G401 (cell line): ENCODE measurements around the gene TP73. TPM values are rescaled to one million over a fixed set of nuclear protein-coding genes. Genes with fewer than 3 reads are reported as not detected.
A peak's percentile ranks its signal among the peaks of the same experiment; 100 is the strongest.

ENCODE experiments used
- DNase-seq: peaks from one replicate; pipeline ENCODE4 v3.0.0-alpha.2; 2015; ENCODE audit warnings: low spot score
- in situ Hi-C: cut with HindIII; loops from 2 replicates; pipeline ENCODE4 v1.10.0; 2016; ENCODE audit warnings: low sequenced_read_pairs, mixed read lengths
- total RNA-seq: library from RNA; depleted of rRNA; stranded (reverse); fragments of >200 nt; shearing (Covaris generic); gene quantifications from 2 replicates; pipeline ENCODE4 v1.2.3, GENCODE V29; 2014

TP73 gene
- total RNA-seq, 1 experiment from 2014 or later: 2.4 TPM

DNA sequence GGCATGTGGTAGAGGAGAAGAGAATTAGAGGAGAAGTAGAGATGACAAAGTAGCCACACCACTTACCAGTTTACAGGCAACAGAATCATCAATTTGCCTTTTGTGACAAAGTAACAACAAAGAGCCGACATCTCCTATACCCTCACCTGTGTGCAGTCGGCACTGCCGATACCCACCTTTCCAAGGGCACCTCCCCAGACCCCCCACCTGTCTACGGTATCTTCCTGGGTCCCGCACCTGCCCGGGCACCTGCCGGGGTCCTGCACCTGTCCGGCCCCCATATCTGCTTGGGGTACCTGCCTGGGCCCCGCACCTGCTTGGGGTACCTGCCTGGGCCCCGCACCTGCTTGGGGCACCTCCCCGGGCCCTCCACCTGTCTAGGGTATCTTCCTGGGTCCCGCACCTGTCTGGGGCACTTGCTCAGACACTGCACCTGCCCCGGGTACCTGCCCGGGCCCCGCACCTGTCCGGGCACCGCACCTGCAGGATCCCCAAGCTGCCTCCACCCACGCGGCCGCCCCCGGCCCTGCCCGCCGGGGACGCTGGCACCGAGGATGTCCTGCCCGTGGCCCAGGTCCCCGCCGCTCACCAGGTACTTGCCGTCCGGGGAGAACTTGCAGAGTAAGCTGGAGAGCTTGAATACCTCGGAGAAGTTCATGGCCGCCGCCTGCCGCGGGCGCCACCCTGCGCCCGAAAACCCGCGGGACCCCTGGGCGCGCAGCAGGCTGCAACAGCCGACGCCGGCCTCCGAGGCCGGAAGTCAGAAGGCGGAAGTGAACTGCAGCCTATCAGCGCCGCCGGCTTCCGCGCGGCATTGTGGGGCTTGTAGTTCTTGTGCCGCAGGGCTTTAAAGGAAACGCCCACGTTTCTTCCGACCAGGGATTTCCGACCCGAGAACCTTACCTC lies 2.7 kb upstream of the TP73 start, which contains the start of gene WRAP73:
Gene WRAP73, minus strand, starts transcription at position 762 of the 906 bp plus-strand sequence. Its CDS starts 104 bp downstream, at position 658.
- in situ Hi-C loops: loop anchor here (10.0 kb wide), 1 partner anchor 95 kb away; no protein-coding TSS in a partner anchor
- DNase-seq: peak; percentile 91

DNA sequence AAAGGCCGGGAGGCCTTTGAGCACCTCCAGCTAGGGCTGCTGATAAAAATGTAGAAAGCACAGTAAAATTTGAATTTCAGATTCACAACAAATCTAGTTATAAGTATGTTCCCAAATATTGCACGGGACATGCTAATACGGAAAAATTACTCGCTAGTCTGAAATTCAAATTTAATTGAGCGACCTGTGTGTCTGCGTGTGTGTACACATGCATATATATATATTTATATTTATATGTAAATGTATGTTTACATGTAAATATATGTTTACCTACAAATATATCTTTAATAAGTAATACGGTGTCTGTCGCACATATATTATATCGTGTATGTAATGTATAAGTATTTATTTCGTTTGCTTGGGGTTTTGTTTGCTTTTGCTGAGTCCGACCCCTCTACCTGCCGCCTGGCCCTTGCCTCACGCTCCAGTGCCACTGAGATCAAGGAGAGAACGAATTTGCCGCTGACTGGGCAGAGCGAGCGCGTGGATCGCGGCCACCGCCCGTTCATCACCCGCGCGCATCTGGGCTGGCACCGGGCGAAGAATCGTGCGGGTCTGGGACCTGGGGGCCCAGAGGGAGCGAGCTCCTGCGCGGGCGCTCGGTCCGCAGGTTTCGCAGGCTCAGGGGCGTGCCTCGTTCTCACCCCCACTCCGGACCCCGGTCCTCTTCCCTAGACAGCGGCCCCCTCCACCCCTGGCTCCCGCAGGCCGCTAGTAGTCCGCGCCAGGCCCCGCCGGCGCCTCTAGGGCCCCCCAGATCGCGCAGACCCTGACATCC lies 1.9 kb upstream of the TP73 start:
- in situ Hi-C loops: no loop called here

DNA sequence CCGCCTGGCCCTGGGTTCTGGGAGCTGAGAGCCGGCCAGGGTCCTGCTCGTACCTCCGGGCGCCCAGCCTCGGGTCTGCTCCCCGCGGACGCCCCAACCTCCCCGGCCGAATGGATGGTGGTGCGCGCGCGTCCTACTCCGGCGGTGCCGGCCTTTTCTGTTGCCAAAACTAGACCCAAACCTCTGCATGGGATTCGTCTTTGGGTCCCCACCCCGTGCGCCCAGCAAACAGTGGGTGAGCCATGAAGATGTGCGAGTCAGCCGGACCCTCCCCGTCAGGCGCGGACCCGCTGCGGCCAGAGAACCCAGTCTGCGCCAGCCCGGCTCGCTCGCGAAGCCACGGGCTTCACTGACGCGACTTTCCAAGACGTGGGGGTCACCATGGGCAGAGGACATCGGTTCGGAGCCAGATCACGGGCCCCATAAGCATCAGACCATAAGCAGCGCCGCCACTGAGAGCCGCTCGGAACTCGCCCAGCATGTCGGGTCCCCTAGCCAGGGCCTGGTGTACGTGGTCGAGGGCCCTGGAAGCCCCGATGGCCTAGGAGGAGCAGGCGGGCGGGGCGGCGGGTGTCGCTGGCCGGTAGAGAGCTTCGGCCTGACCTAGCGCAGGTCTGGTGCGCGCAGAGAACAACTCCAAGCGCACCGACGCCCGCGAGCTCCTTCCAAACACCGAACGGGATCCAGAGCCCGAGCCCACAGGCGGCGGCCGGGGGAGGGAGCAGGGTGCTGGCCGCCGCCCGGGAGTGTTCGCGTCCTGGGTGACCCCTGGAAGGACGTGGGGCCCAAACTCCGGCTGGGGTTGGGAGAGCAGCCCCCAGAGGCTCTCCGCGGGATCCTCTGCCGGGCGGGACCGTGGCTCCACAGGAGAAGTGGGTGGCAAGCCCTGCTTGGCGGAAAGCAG lies 1.0 kb upstream of the TP73 start:
- DNase-seq: peak; percentile 19
- in situ Hi-C loops: no loop called here

More for the DNA sequence above, 1.9 kb upstream of the TP73 start:
- no peak for DNase-seq

DNA sequence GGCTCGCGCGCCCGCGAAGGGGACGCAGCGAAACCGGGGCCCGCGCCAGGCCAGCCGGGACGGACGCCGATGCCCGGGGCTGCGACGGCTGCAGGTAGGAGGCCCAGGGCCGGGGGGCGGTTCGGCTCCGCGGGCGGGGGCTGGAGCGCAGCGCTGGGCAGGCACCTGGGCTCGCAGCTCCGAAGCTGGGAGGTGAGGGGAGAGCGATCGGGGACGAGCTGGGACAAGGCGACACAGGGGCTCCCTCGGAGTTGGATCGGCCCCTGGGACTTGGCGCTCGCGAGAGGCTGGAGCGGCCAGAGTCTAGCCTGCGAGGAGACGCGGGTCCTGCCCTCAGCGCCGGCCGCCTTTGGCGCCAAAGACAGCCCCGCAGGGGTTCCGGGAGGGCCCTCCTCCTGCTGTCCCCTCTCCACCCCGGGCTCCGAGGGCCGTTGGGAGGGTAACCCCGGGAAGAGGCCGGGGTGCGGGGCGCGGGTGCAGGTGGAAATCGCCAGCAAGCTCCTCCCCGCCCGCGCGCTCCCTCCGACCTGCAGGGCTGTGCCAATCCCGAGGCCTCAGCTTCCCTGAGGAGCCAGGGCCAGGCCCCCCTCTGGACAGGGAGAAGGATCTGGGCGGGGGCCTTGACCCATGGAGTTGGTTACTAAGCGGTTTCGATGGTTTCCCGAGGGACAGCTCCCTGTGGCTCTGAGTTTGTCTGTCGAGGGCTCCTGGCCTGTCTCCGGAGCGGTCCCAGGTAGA lies 401 bp downstream of the TP73 start:
- in situ Hi-C loops: no loop called here
- DNase-seq: peak; percentile 44

DNA sequence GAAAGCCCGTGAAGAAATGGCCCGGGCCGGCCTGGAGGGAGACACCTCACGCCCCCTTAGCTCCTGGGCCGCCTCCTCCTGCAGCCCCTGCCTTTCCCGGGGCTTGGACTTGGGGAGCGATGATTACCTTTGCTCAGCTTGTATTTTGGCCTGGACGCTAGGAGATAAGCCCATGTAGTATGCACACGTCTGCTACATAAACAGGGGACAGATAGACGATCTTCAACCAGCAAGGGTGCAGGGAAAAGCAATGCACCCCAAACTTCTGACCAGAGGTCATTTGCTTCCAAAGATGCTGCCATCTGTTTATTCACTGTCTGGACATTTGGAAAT lies 936 bp downstream of the TP73 start:
- peak; percentile 35 for DNase-seq
- in situ Hi-C loops: no loop called here

DNA sequence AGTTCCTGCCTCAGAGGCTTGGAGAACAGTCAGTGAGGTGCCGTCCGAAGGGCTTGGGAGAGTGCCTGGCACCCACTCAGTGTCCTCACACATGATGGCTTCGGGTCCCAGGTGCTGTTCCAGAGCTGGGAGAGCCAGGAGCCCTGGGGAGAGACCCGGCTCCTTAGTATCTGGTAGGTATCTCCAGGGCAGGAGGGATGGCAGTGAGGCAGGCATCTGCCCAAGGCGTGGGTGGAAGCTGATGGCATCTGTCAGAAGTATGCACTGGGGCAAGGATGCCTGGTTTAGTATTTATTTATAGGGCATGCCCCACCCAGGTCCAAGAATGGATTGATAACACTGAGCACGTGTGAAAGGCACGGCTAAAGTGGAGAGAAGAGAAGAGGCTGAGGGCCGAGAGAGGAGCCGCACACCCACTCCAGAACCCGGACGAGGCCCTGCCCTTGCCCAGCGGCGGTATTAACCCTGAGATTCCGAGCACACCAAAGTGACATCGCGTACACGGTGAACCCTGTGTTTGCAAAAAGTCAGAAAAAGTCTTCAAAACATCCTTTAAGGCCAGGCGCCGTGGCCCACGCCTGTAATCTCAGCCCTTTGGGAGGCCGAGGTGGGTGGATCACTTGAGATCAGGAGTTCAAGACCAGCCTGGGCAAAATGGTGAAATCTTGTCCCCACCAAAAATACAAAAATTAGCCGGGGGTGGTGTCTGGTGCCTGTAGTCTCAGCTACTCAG lies 2.4 kb downstream of the TP73 start:
- in situ Hi-C loops: no loop called here
- DNase-seq: no peak

DNA sequence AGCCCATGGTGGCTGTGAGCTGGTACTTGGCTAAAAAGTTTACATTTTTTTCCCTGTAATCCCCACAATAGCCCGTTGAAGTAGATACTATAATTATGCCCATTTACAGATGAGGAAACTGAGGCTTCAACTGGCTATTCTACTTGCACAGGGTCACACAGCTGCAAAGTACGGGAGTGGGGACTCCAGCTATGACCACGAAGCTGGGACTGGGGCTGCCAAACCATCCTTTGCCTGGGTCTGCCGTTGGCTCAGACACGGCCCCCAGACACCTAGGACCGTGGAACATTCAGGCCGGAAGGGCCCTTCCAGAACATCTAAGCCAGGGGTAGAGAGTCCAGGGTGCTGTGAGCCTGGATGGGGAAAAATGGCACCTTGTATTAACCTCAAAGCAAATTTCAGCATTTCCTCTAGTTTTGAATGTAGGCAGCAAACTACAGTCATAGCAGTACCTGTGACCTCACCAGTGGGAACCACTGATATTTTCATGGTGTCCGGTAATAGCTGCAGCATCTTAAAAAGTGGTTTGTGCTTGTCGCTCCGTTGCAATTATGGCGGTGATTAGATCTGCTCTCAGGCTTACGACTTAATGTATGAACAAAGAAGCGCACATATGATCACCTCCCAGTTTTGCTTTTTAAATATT lies 4.3 kb downstream of the TP73 start:
- DNase-seq: no peak
- in situ Hi-C loops: no loop called here

DNA sequence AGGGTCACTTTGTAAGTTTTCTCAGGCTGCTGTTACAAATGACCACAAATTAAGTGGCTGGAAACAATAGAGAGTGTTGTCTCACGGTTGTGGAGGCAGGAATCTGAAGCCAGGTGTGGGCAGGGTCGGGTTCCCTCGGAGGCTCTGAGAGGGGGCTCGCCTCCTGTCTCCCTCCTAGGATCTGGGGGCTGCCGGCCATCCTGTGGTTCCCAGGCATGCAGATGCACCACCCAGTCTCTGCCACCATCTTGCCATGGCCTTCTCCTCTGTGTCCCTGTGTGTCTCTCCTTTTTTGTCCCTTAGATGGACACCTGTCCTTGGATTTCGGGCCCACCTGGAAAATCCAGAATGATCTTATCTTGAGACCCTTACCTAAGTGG lies 4.8 kb downstream of the TP73 start:
- DNase-seq: no peak

DNA sequence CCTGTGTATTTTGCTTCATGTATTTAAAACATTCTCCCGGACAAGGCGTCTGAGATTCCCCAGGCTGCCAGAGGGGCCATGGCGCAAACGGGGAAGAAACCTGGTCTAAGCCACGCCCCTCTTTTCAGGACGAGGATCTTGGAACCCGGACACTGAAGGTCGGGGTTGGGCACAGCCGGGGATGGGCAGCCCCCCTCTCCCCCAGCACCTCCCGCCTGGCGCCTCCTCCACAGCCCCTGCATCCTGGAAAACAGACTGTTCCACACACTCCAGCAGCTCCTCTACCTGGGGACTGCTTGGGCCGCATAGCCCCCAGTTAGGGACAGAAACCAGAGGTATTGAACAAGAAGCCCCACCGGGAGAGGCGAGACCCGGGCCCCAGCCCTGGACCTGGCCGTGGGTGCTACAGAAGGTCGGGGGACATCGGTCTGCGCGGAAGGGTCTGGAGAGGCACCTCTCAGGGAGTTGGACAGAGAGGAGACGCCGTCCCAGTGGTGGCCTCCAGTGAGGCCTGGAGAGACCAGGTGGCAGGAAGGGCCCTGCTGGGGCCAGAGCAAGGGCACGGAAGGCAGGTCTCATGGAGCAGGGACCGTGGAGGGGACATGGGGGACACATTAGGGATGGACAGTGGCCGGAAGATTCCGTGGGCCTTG lies 5.4 kb downstream of the TP73 start:
- in situ Hi-C loops: no loop called here
- DNase-seq: no peak

More for the DNA sequence above, 4.8 kb downstream of the TP73 start:
- in situ Hi-C loops: no loop called here

DNA sequence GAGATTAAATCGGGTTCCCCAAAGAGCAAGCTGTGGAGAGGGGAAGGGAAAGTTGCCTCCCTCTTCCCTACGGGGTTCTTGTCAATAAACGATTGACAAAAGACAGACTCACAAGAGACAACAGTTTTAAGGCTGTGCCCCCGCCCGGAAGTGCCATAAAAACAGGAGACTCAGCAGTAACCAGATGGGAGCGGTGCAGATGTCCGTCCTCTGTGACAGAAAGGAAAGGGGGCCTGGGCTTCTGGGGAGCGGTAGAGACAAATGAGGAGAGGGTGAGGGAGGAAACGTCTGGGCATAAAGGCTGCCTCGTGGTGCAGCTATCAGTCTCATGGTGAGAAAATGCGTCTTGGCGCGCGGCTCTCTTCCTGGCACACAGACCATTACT lies 5.9 kb downstream of the TP73 start:
- DNase-seq: no peak
- in situ Hi-C loops: no loop called here

DNA sequence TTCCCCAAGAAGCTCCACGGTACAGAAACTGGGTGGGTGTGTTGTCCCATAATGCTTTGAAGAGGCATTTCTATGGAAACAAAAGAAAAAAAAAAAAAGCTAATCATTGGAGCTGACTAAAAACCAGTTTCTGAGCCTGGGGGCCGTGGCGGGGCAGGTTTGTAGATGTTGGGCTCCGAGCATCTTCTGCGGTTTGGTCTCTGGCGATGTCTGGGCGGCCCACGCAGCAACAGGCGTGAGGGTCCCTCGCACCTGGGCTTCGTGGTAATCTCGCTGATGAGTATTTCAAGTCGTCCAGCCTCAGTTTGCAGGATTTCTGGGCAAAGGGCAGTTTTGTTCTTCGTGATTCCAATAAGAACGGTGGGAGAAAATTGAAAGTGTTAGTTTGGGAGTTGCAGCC lies 6.8 kb downstream of the TP73 start:
- DNase-seq: no peak
- in situ Hi-C loops: no loop called here

DNA sequence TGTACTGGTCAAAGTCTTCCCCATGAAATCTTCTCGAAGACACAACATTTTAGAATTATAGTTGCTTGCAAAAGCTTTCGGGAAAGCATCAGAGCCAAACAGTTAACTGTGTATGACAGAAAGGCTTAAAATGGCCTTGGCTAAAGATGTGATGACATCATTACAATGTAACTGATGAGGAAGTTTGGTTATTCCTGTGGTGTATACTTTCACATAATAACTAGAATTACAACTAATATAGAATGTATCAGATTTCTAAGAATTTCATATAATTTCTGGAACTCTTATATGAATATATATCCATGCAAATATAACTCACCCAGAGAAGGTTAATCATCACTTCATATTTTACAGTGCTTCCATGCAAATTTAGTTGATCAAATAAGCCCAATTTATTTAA lies 8.4 kb downstream of the TP73 start:
- no peak for DNase-seq
- in situ Hi-C loops: no loop called here

DNA sequence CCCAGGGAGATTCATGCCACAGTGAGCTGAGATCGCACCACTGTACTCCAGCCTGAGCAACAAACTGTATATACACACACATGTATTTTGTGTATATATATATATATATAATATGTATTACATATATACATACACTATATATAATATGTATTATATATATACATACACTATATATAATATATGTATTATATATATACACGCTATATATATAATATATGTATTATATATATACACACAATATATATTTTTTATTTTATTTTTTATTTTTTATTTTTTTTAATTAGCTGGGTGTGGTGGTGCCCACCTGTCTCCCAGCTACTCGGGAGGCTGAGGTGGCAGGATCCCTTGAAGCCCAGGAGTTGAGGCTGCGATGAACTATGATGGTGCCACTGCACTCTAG lies 9.3 kb downstream of the TP73 start:
- in situ Hi-C loops: no loop called here
- no peak for DNase-seq

DNA sequence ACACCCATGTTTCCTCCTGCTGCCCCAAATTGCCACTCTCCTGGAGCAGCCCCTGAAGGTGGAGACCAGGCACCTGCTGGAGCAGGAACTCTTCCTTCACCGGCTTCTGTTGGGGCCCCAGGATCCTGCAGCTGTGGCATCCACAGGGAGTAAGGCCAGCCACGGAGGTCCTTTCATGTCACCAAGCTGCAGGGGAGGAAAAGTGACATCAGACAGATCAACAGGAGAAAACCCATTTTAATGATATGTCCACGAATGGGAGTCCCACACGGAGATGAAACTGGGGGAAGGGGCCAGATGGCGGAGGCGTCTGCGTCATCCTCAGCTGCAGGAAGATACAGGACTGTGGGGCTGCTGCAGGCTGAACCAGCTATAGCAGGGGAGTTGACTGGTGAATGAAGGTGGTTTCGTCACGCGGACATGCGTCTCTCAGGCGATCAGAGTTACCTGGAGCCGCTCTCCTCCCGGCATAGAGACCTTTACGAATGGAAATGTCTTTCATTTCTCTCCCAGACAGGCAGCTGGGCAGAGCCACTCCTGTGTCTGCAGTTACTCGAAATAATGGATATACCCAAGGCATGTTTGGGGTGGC lies 9.9 kb downstream of the TP73 start:
- no peak for DNase-seq
- in situ Hi-C loops: no loop called here

DNA sequence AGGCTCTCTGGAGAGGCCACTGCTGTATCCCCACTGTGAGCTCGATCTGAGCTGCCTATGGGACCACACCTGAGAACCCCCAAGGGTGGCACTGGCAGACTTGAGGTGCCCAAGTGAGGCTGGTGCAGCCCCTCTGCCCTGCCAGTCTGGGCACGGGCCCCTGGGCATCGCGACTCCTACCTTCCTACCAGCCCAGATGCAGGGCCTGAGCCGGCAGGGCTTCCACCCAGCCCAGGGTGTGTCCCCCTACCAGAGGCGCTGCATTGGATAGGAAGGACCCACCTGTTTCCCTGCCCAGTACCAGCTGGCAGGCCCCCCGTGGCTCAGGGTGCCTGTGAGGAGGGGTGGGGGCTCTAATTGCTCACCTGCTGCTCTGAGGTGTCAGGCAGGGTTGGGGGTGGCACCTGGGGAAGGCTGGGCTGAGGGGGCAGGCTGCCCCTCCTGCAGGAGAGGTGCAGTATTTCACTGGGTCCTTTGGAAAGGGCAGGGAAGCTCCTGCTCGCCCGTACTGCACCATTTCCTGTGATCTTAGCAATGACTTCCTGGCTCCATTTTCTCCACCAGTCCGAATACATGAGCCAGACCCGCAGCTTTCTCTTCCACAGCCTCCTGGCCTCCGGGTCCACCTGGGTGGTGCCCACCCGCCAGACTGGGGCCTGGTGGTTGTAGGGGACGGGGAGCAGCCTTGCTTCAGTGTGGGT lies 11.8 kb downstream of the TP73 start:
- DNase-seq: no peak
- in situ Hi-C loops: no loop called here

DNA sequence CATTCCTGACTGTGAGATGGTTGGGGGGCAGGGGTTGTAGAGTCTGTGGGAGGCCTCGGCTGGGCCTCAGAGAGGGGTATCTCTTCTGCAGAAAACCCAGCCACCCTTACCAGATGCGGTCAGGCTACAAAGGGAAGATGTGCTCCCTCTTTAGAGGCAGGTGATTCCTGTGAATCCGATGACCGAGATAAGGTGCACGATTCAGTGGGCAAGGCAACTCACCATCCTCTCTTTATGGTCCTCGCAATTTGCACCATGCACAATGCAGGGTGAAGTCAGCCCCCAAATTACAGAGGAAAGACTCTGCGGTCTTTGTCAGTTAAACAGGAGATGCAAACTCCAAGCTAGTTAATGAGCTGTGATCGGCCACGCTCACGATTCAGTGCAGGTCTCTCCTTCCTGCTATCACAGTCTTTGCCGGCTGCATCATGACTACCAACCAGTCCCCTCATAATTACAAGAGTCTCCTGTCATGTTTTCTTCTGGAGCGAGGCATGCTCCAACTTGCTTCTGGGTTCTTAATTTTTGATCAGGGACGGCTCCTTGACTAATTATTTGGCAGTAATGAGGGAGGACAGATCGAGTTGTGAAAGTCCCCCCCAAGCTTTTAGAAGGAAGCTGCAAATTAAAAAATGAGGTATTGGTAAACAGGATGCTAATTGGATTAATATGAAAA lies 12.5 kb downstream of the TP73 start:
- in situ Hi-C loops: no loop called here
- DNase-seq: no peak
